A549 (cell line): ENCODE data around the gene HOGA1. TPM values are rescaled to one million over a fixed set of nuclear protein-coding genes. Genes with fewer than 3 reads are reported as not detected.

Experiments
- BCL3 ChIP-seq: fragments of >200 bp; sonication (Bioruptor Twin); formaldehyde crosslinking; IDR thresholded peaks from 3 replicates; pipeline ENCODE4 v1.6.1; 2016
- EHF ChIP-seq: fragments of 250-450 bp; sonication (Bioruptor Pico); IDR thresholded peaks from 2 replicates; pipeline ENCODE4 v1.5.0; 2020; ENCODE audit warnings: mild to moderate bottlenecking
- ELK1 ChIP-seq: fragments of 150-350 bp; IDR thresholded peaks from 2 replicates; pipeline ENCODE4 v1.6.1; 2014; ENCODE audit warnings: low read depth, mild to moderate bottlenecking, low read length
- EP300 ChIP-seq, 2 experiments: fragments of >200 bp; sonication (Bioruptor Twin); formaldehyde crosslinking; IDR thresholded peaks; 2 replicates in 1 of 2; 3 replicates in 1 of 2; pipeline ENCODE4 v1.6.1; 2016 to 2017
- FOSB ChIP-seq: fragments of 250-450 bp; sonication (Bioruptor Pico); IDR thresholded peaks from 2 replicates; pipeline ENCODE4 v1.5.0; 2020; ENCODE audit warnings: mild to moderate bottlenecking, moderate library complexity
- FOSL2 ChIP-seq, 2 experiments: fragments of 450-650 bp in 1 of 2; fragments of >200 bp in 1 of 2; sonication (Bioruptor Twin) in 1 of 2; formaldehyde crosslinking; IDR thresholded peaks; 2 replicates each; pipeline versions ENCODE4 v1.5.0 to v1.6.1; 2016 to 2020; ENCODE audit warnings: mild to moderate bottlenecking in 1 of 2, moderate library complexity in 1 of 2
- FOXS1 ChIP-seq: fragments of 250-450 bp; sonication (Bioruptor Pico); IDR thresholded peaks from 2 replicates; pipeline ENCODE4 v1.5.0; 2020; ENCODE audit warnings: mild to moderate bottlenecking, moderate library complexity
- GATA3 ChIP-seq: IDR thresholded peaks from 2 replicates; pipeline ENCODE4 v1.6.1; 2012; ENCODE audit warnings: borderline replicate concordance
- HES2 ChIP-seq: fragments of >200 bp; sonication (Bioruptor Twin); formaldehyde crosslinking; IDR thresholded peaks from 2 replicates; pipeline ENCODE4 v1.6.1; 2016
- HOXA7 ChIP-seq: fragments of 250-450 bp; sonication (Bioruptor Pico); IDR thresholded peaks from 2 replicates; pipeline ENCODE4 v1.5.0; 2020; ENCODE audit warnings: mild to moderate bottlenecking, moderate library complexity
- HOXB13 ChIP-seq: fragments of 250-450 bp; sonication (Bioruptor Pico); IDR thresholded peaks from 2 replicates; pipeline ENCODE4 v1.5.0; 2020; ENCODE audit warnings: low read depth, mild to moderate bottlenecking, moderate library complexity
- HOXB5 ChIP-seq: fragments of 250-450 bp; sonication (Bioruptor Pico); IDR thresholded peaks from 2 replicates; pipeline ENCODE4 v1.5.0; 2020; ENCODE audit warnings: mild to moderate bottlenecking, moderate library complexity
- JUNB ChIP-seq: fragments of >200 bp; sonication (Bioruptor Twin); formaldehyde crosslinking; IDR thresholded peaks from 2 replicates; pipeline ENCODE4 v1.6.1; 2016
- MAFK ChIP-seq: fragments of 450-650 bp; IDR thresholded peaks from 2 replicates; pipeline ENCODE4 v1.6.1; 2014; ENCODE audit not compliant: partially characterized antibody
- MAX ChIP-seq: IDR thresholded peaks from 2 replicates; pipeline ENCODE4 v1.6.1; 2012
- MAZ ChIP-seq: fragments of 150-350 bp; IDR thresholded peaks from 2 replicates; pipeline ENCODE4 v1.6.1; 2014; ENCODE audit warnings: antibody characterized with exemption, low read depth, low read length, borderline replicate concordance
- MYC ChIP-seq: IDR thresholded peaks from 2 replicates; pipeline ENCODE4 v1.6.1; 2012; ENCODE audit warnings: mild to moderate bottlenecking, inconsistent platforms, low read length, improper control_type of control experiment, borderline replicate concordance
- NFE2L2 ChIP-seq: fragments of 150-350 bp; conservative IDR thresholded peaks from 2 replicates; pipeline ENCODE4 v1.6.1; 2014; ENCODE audit warnings: low read length
- NPAS2 ChIP-seq: fragments of 250-450 bp; sonication (Bioruptor Pico); IDR thresholded peaks from 2 replicates; pipeline ENCODE4 v1.8.0; 2022; ENCODE audit warnings: mild to moderate bottlenecking, moderate library complexity, borderline replicate concordance
- NR3C1 ChIP-seq: fragments of >200 bp; sonication (Bioruptor Twin); formaldehyde crosslinking; IDR thresholded peaks from 3 replicates; pipeline ENCODE4 v1.6.1; 2017
- PBX3 ChIP-seq: IDR thresholded peaks from 2 replicates; pipeline ENCODE4 v1.6.1; 2012
- POLR2A ChIP-seq: IDR thresholded peaks from 2 replicates; pipeline ENCODE4 v1.6.1; 2012; ENCODE audit warnings: mild to moderate bottlenecking, low read length
- RAD21 ChIP-seq, 2 experiments: fragments of >200 bp in 1 of 2; sonication (Bioruptor Twin) in 1 of 2; formaldehyde crosslinking in 1 of 2; IDR thresholded peaks in 1 of 2; conservative IDR thresholded peaks in 1 of 2; 2 replicates in 1 of 2; 3 replicates in 1 of 2; pipeline ENCODE4 v1.6.1; 2012 to 2018; ENCODE audit warnings: inconsistent platforms in 1 of 2
- RFX5 ChIP-seq: fragments of 450-650 bp; IDR thresholded peaks from 2 replicates; pipeline ENCODE4 v1.7.1; 2014; ENCODE audit warnings: antibody characterized with exemption, mild to moderate bottlenecking, moderate library complexity
- SMC3 ChIP-seq: fragments of >200 bp; sonication (Bioruptor Twin); formaldehyde crosslinking; IDR thresholded peaks from 3 replicates; pipeline ENCODE4 v1.6.1; 2018; ENCODE audit warnings: inconsistent platforms
- SREBF2 ChIP-seq: fragments of 450-650 bp; IDR thresholded peaks from 2 replicates; pipeline ENCODE4 v1.6.1; 2014; ENCODE audit warnings: mild to moderate bottlenecking, moderate library complexity
- TFCP2L1 ChIP-seq: fragments of 250-450 bp; sonication (Bioruptor Pico); IDR thresholded peaks from 2 replicates; pipeline ENCODE4 v1.5.0; 2021; ENCODE audit warnings: mild to moderate bottlenecking
- ZFP36 ChIP-seq: fragments of 450-650 bp; IDR thresholded peaks from 2 replicates; pipeline ENCODE4 v1.6.1; 2014; ENCODE audit warnings: borderline replicate concordance; ENCODE audit not compliant: partially characterized antibody
- ZSCAN20 ChIP-seq: fragments of 250-450 bp; sonication (Bioruptor Pico); IDR thresholded peaks from 2 replicates; pipeline ENCODE4 v1.8.0; 2022; ENCODE audit warnings: mild to moderate bottlenecking, moderate library complexity
- polyA plus RNA-seq, 4 experiments: library from polyadenylated mRNA; depleted of rRNA in 3 of 4; stranded (reverse); fragments of >200 nt; fragmentation: RNase III in 1 of 4; extraction: RNeasy Plus Mini Kit Qiagen cat#74134 plus additional on column Dnase treatment in 1 of 4; gene quantifications; 2 replicates in 3 of 4; 3 replicates in 1 of 4; pipeline ENCODE4 v1.2.3, GENCODE V29; 2011 to 2017
- TF ChIP-seq, protein P1 (sequence below): fragments of 200-600 bp; sonication (generic); IDR thresholded peaks from 2 replicates; pipeline ENCODE4 v1.6.1; 2016; ENCODE audit warnings: antibody characterized with exemption, mild to moderate bottlenecking, moderate library complexity

The HOGA1 gene
- polyA plus RNA-seq, 2 of the 4 experiments (the other 2 are of a cell fraction) = 2.0 to 3.1 TPM

DNA sequence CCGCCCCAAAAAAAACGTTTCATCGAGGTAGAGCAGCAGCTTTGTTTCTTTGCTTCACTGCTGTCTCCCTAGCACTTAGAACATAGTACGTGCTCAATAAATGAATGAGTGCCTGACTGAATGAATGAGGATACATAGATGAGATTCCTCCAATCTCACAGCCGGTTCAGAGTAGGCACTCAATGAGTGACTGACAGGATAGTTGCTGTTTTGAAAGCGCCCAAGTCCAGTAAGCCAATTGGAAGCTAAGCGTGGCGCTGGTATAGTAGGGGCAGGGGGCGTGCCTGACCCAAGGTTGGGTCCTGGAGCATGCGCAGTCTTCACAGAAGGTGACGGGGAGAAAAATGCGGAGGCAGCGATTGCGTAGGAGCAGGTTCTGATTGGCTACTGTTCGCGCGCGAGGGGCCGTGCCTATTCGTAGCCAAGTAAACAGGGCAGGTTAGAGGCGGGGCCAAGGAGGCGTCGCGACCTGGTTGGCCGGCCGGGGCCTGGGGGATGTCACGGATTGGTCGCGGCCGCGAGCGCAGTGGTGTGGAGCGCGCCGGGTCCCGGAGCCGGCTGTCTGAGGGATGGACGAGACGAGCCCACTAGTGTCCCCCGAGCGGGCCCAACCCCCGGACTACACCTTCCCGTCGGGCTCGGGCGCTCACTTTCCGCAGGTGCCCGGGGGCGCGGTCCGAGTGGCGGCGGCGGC lies 56.1 kb downstream of the HOGA1 start, which contains the start of gene PI4K2A (continued):
- no peak for TF ChIP-seq HOXA7 (CRISPR knock-in tag)
- 0 out of 3 replicates have a peak, but pooled peaks have one; percentile 30 for TF ChIP-seq BCL3
- TF ChIP-seq MAFK = peak; percentile 99
- no peak for TF ChIP-seq MAZ
- no peak for TF ChIP-seq FOSB
- no peak for TF ChIP-seq ZSCAN20 (CRISPR knock-in tag)
- TF ChIP-seq HOXB5 (CRISPR knock-in tag) = no peak
- TF ChIP-seq RFX5 = peak; percentile 86; the same call in 1 of the 2 replicates
- no peak for TF ChIP-seq ELK1
- TF ChIP-seq SREBF2 = no peak
- no peak for TF ChIP-seq JUNB
- TF ChIP-seq NFE2L2 = no peak
- no peak for TF ChIP-seq HES2
- TF ChIP-seq HOXB13 = no peak
- no peak for TF ChIP-seq TFCP2L1 (CRISPR knock-in tag)
- TF ChIP-seq FOXS1 = no peak
- TF ChIP-seq MYC = no peak
- peak; percentile 78 for TF ChIP-seq MAX
- TF ChIP-seq PBX3 = no peak
- no peak for TF ChIP-seq GATA3
- TF ChIP-seq, protein P1, sequence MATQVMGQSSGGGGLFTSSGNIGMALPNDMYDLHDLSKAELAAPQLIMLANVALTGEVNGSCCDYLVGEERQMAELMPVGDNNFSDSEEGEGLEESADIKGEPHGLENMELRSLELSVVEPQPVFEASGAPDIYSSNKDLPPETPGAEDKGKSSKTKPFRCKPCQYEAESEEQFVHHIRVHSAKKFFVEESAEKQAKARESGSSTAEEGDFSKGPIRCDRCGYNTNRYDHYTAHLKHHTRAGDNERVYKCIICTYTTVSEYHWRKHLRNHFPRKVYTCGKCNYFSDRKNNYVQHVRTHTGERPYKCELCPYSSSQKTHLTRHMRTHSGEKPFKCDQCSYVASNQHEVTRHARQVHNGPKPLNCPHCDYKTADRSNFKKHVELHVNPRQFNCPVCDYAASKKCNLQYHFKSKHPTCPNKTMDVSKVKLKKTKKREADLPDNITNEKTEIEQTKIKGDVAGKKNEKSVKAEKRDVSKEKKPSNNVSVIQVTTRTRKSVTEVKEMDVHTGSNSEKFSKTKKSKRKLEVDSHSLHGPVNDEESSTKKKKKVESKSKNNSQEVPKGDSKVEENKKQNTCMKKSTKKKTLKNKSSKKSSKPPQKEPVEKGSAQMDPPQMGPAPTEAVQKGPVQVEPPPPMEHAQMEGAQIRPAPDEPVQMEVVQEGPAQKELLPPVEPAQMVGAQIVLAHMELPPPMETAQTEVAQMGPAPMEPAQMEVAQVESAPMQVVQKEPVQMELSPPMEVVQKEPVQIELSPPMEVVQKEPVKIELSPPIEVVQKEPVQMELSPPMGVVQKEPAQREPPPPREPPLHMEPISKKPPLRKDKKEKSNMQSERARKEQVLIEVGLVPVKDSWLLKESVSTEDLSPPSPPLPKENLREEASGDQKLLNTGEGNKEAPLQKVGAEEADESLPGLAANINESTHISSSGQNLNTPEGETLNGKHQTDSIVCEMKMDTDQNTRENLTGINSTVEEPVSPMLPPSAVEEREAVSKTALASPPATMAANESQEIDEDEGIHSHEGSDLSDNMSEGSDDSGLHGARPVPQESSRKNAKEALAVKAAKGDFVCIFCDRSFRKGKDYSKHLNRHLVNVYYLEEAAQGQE = no peak
- no peak for TF ChIP-seq FOSL2 (IDR thresholded peaks at IDR 0.05)
- no peak for TF ChIP-seq FOSL2 (CRISPR knock-in tag; IDR thresholded peaks at IDR 0.05)
- peak; percentile 45 for TF ChIP-seq POLR2A
- no peak for TF ChIP-seq NPAS2
- no peak for TF ChIP-seq NR3C1
- TF ChIP-seq EHF (CRISPR knock-in tag) = no peak
- no peak for TF ChIP-seq ZFP36
- no peak for TF ChIP-seq RAD21 (conservative IDR thresholded peaks at IDR 0.05 in 1 of 2, IDR thresholded peaks at IDR 0.05 in 1 of 2)
- no peak for TF ChIP-seq SMC3
- TF ChIP-seq EP300 (IDR thresholded peaks at IDR 0.05) = no peak
